ENCODE results near the gene POLR3C. TPM values are rescaled to one million over a fixed set of nuclear protein-coding genes. Genes with fewer than 3 reads are reported as not detected.

The POLR3C gene
- total and polyA plus RNA-seq, 10 of the 15 experiments (the other 5 are each of a cell fraction or from before 2014, with no cell fraction given) = 13.0 to 44.8 (median 34.8) TPM

- no peak for TF ChIP-seq NKRF (conservative IDR thresholded peaks at IDR 0.05)
- no peak for TF ChIP-seq RFX5 (IDR thresholded peaks at IDR 0.05; ENCODE audit: low read depth, low read length)
- no peak for TF ChIP-seq SMAD5 (IDR thresholded peaks at IDR 0.05; ENCODE audit: low read depth)
- TF ChIP-seq NR2C2 (IDR thresholded peaks at IDR 0.05; ENCODE audit: borderline replicate concordance, control insufficient read depth, insufficient read length, low read depth) = no peak
- no peak for TF ChIP-seq EGR1 (IDR thresholded peaks at IDR 0.05; ENCODE audit: borderline replicate concordance in 1 of 2, low read depth in 2 of 2, low read length in 2 of 2)
These were observed 68.6 kb downstream of the POLR3C start (continued) for GRCh38 chr1:145892486-145893087.

GRCh38 chr1:145893306-145894055, 69.5 kb downstream of the POLR3C start:
- intact Hi-C loops (cut with micrococcal nuclease; ENCODE audit: unreplicated experiment) (loop anchor here (2.0 kb wide), 1 partner anchor 17 kb away; the partner anchor contains the start of gene ITGA10), in situ Hi-C loops (cut with MboI) (no loop called here)
- no peak overlapping the region for H3K4me2 ChIP-seq (ENCODE audit: control insufficient read depth, insufficient read depth)
- ChIA-PET RAD21 (ENCODE audit: unreplicated experiment) (interaction anchor here (0.7 to 2.8 kb wide), 4 partner anchors 18 to 119 kb away, joined by 3 to 10 read pairs (median 6); partner anchors contain the start of genes LIX1L and NUDT17), CTCF (interaction anchor here (0.6 to 5.9 kb wide), 19 partner anchors 9 to 139 kb away, joined by 3 to 66 read pairs (median 8); partner anchors contain the start of genes ANKRD34A, HJV, ITGA10 and LIX1L), SMC1A (ENCODE audit: uncharacterized antibody, unreplicated experiment) (interaction anchor here (0.9 to 2.5 kb wide), 11 partner anchors 34 to 138 kb away, joined by 3 to 12 read pairs (median 4); partner anchors contain the start of genes ANKRD34A, PIAS3 and POLR3GL), POLR2A (no interaction called here)
- no peak overlapping the region for H3K27ac ChIP-seq (ENCODE audit: control insufficient read depth, insufficient read depth)
- no peaks in the 10 kb centered on the region for H3K27me3 ChIP-seq (replicated peaks in 1 of 2; ENCODE audit: control insufficient read depth in 2 of 2, insufficient read depth in 2 of 2, low read length in 1 of 2)
- no peaks in the 10 kb centered on the region for H3K36me3 ChIP-seq (ENCODE audit: control insufficient read depth in 2 of 2, insufficient read depth in 2 of 2, low read length in 1 of 2)
- H3K4me3 ChIP-seq = no peak overlapping the region
- H3K9me3 ChIP-seq (replicated peaks; ENCODE audit: control insufficient read depth, insufficient read depth, low read length) = no peaks in the 10 kb centered on the region
- no peak for FAIRE-seq
- ATAC-seq = no peak
- no peak overlapping the region for H3K9ac ChIP-seq (ENCODE audit: control insufficient read depth, insufficient read depth, low read length)
- 51% methylated on average over 7 of the region's 7 CpGs for WGBS (ENCODE audit: insufficient coverage, insufficient replicate concordance, low lambda C conversion rate, missing lambda C conversion rate)
- H3K79me2 ChIP-seq (ENCODE audit: control insufficient read depth, insufficient read depth, low read length) = no peaks in the 10 kb centered on the region
- DNase-seq (ENCODE audit: low read depth, low spot score) = no peak
- H3K4me1 ChIP-seq (ENCODE audit: control insufficient read depth, insufficient read depth, low read length) = no peaks in the 10 kb centered on the region
- TF ChIP-seq CTCF (IDR thresholded peaks at IDR 0.05 in 2 of 3, conservative IDR thresholded peaks at IDR 0.05 in 1 of 3; ENCODE audit: control insufficient read depth in 2 of 3, extremely low read depth in 1 of 3, insufficient read depth in 1 of 3, low read depth in 3 of 3, low read length in 3 of 3) (no peak), ZNF687 (IDR thresholded peaks at IDR 0.05) (no peak), TCF3 (IDR thresholded peaks at IDR 0.05; ENCODE audit: borderline replicate concordance, insufficient read depth, low read depth, low read length) (no peak), ATF7 (IDR thresholded peaks at IDR 0.05; ENCODE audit: low read depth) (no peak), RELA (IDR thresholded peaks at IDR 0.05; ENCODE audit: borderline replicate concordance, partially characterized antibody) (no peak), STAT1 (conservative IDR thresholded peaks at IDR 0.05) (no peak), ZNF24 (IDR thresholded peaks at IDR 0.05) (no peak)
- H4K20me1 ChIP-seq (ENCODE audit: control insufficient read depth, insufficient read depth) = no peaks in the 10 kb centered on the region
- no TSS peak for BruUV-seq (replicated peaks)
- H2AFZ ChIP-seq (ENCODE audit: control insufficient read depth, low read depth, low read length) = no peak overlapping the region

Measured in GM12878 (cell line).